Measurements from ENCODE around the gene MAST4.

GRCh38 chr5:66939094-66939493 is 342.9 kb downstream of the MAST4 start:
- TF ChIP-seq CTCF (IDR thresholded peaks at IDR 0.05; ENCODE audit: control extremely low read depth in 1 of 3, insufficient read depth in 1 of 3, low read depth in 1 of 3, low read length in 3 of 3) (no peak), GTF2F1 (IDR thresholded peaks at IDR 0.05; ENCODE audit: borderline replicate concordance, low read depth, low read length) (no peak), BRCA1 (IDR thresholded peaks at IDR 0.05; ENCODE audit: low read depth, low read length) (no peak)

Measured in H1 (cell line).